Skeletal muscle satellite cell (primary cell): ENCODE results near the gene BPGM.
"Not testable (repeated sequence)": the region's sequence is repeated elsewhere in the genome, so short reads cannot be mapped to it uniquely, and the experiment has no call there.

Experiments
- H3K27me3 ChIP-seq: 2 replicates; pipeline ENCODE4 v1.7.0; 2013; ENCODE audit warnings: low read length; ENCODE audit not compliant: control insufficient read depth, insufficient read depth
- H3K36me3 ChIP-seq: 2 replicates; pipeline ENCODE4 v1.7.0; 2013; ENCODE audit warnings: mild to moderate bottlenecking, control low read depth, low read length; ENCODE audit not compliant: insufficient read depth
- H3K4me1 ChIP-seq: 2 replicates; pipeline ENCODE4 v1.7.0; 2013; ENCODE audit warnings: low read length; ENCODE audit not compliant: control insufficient read depth, insufficient read depth
- H3K4me2 ChIP-seq: 2 replicates; pipeline ENCODE4 v1.7.0; 2013; ENCODE audit warnings: mild to moderate bottlenecking, low read length
- H3K4me3 ChIP-seq: 2 replicates; pipeline ENCODE4 v1.7.0; 2013; ENCODE audit warnings: low read length
- H3K9ac ChIP-seq: 2 replicates; pipeline ENCODE4 v1.7.0; 2013; ENCODE audit warnings: mild to moderate bottlenecking, low read depth, low read length, moderate library complexity
- H3K9me3 ChIP-seq: replicated peaks from 2 replicates; pipeline ENCODE4 v1.7.0; 2013; ENCODE audit warnings: mild to moderate bottlenecking, control low read depth, low read length

The BPGM gene

GRCh38 chr7:134649226-134649775 lies 2.6 kb downstream of the BPGM start:
- Histone ChIP-seq H3K4me2 (peak overlapping the region; percentile 67), H3K36me3 (no peaks in the 10 kb centered on the region), H3K4me1 (peaks cover 32% of the 10 kb centered on the region), H3K9me3 (no peaks in the 10 kb centered on the region), H3K4me3 (no peak overlapping the region), H3K27me3 (no peaks in the 10 kb centered on the region), H3K9ac (no peak overlapping the region)

DNA sequence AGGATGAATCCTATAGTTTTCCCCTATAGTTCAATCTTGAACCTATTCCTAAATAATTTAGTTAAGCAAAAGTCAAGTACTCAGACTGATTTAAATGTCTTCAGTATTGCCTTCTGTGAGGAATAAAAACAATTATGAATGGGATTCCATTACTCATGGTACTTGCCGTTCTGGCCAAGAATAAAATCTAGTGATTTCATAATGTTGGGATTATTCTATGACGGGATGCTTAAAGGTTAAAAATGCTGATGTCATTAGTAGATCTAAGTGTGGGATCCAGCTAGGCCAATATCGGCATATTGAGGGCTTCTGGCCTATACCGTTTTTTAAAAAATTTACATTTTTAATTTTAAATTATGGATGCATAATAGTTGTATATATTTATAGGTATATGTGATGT lies 5.3 kb downstream of the BPGM start:
- no peak overlapping the region for H3K4me2 ChIP-seq
- H3K9ac ChIP-seq: no peak overlapping the region
- H3K9me3 ChIP-seq: no peaks in the 10 kb centered on the region
- H3K36me3 ChIP-seq: peaks cover 4% of the 10 kb centered on the region
- H3K4me1 ChIP-seq: peaks cover 25% of the 10 kb centered on the region
- H3K4me3 ChIP-seq: no peak overlapping the region
- H3K27me3 ChIP-seq: no peaks in the 10 kb centered on the region

DNA sequence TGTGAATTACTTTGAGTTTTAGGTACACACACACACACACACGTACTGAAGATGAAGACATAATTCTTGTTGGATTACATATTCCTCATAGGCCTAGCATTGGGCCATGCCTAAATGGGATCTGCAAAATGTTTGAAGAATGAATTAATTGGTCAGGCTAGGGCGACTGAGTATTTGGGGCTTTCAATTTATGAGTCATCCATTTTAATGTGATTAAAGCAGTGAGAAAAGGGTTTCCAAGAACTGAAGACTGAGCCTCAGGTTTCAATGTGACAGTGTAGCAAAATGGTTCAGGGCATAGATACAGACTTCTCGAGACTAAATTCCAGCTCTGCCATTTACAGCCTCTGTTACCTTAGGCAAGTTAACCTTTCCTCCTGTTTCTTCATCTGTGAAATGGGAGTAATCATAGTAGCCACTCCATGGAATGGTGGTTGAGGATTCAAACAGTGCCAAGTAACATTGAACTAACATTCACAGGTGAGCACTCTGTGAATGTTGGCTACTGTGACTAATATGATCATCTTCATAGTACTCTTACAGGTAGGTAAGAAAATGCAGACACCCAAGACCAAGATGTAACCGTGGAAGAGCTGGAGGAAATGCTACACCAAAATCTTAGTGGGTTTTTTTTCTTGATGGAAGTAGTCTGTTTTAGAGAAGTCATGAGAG lies 7.6 kb downstream of the BPGM start:
- H3K9ac ChIP-seq: no peak overlapping the region
- H3K4me1 ChIP-seq: peaks cover 20% of the 10 kb centered on the region
- H3K27me3 ChIP-seq: no peaks in the 10 kb centered on the region
- peaks cover 4% of the 10 kb centered on the region for H3K36me3 ChIP-seq
- no peak overlapping the region for H3K4me2 ChIP-seq
- H3K9me3 ChIP-seq: no peaks in the 10 kb centered on the region
- no peak overlapping the region for H3K4me3 ChIP-seq

DNA sequence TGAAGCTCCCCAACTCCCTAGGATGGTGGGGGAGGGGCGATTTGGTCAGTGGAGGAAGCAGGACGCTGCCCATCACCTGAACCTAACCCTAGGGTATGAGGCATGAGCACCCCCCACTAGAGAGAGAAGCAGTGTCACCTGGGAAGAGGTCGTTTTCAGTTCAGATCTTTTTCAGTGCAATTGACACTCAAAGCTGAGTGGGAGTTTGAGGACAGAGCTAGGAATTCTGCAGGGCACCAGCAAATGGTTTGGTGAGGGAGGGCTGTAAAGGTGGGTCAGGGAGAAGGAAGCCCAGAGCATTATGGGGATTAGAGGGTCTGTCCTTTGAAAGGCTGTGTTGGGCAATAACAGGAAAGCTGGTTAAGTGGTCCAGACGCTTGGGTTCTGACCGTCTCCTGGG lies 10.9 kb downstream of the BPGM start:
- Histone ChIP-seq H3K9me3 (no peaks in the 10 kb centered on the region), H3K9ac (no peak overlapping the region), H3K4me1 (peaks cover 32% of the 10 kb centered on the region), H3K36me3 (peaks cover 20% of the 10 kb centered on the region), H3K4me3 (no peak overlapping the region), H3K27me3 (no peaks in the 10 kb centered on the region), H3K4me2 (no peak overlapping the region)

DNA sequence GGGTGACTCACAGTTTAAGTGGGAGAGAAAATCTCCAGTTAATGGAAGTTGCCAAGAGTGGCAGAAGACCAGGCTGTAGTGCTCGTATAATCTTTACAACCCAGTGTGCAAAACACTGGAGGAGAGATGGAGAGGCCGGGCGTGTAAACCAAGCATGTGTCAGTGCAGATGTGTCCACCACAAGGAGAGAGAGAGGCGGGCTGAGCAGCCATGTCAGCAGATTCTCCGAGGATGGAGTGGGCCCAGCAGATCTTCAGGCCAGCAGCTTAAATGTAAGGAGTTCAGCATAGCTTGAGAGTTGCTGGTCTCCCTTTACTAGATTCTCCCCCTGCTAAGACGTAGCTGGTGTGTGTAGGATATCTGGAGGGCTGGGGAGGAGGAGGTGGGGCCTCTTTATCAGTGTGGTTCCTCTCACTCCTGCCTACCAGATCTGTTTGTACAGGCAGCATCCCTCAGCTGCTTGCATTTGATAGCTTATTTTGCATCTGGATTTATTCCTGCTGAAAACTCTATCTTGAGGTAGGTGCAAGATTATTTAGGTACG lies 13.7 kb downstream of the BPGM start:
- Histone ChIP-seq H3K4me2 (peak overlapping the region; percentile 64), H3K9ac (peak overlapping the region; percentile 77), H3K36me3 (peaks cover 29% of the 10 kb centered on the region), H3K4me3 (peak overlapping the region; percentile 10), H3K4me1 (peaks cover 31% of the 10 kb centered on the region), H3K27me3 (no peaks in the 10 kb centered on the region), H3K9me3 (no peaks in the 10 kb centered on the region)

DNA sequence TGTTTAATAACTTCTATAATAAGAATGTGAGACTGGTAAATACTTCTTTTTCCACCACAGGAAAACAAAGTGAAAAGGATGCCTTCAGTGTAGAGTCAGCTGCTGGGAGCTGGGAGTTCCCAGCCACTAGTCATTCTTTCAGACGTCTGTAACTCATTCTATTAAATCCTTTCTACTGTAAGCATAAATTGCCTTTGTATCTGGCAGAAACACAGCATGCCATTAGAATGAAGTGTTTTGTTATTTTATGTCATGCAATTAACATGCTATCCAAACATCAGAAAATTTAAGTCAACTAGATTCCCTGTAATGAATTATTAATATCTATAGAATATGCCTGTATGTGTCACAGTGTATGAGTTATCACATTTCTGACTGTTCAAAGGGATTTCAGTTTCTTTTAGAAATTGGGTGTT lies 14.3 kb downstream of the BPGM start:
- peaks cover 26% of the 10 kb centered on the region for H3K36me3 ChIP-seq
- H3K9me3 ChIP-seq: no peaks in the 10 kb centered on the region
- peaks cover 31% of the 10 kb centered on the region for H3K4me1 ChIP-seq
- no peaks in the 10 kb centered on the region for H3K27me3 ChIP-seq
- H3K9ac ChIP-seq: peak overlapping the region; percentile 53
- H3K4me2 ChIP-seq: peak overlapping the region; percentile 64
- H3K4me3 ChIP-seq: no peak overlapping the region

GRCh38 chr7:134662166-134662870 lies 15.7 kb downstream of the BPGM start:
- Histone ChIP-seq H3K4me3 (no peak overlapping the region), H3K4me1 (peaks cover 31% of the 10 kb centered on the region), H3K36me3 (peaks cover 33% of the 10 kb centered on the region), H3K9me3 (no peaks in the 10 kb centered on the region), H3K4me2 (no peak overlapping the region), H3K9ac (no peak overlapping the region), H3K27me3 (no peaks in the 10 kb centered on the region)

GRCh38 chr7:134662871-134663205 lies 16.2 kb downstream of the BPGM start:
- no peak overlapping the region for H3K4me3 ChIP-seq
- no peaks in the 10 kb centered on the region for H3K27me3 ChIP-seq
- H3K4me2 ChIP-seq: no peak overlapping the region
- no peaks in the 10 kb centered on the region for H3K9me3 ChIP-seq
- H3K4me1 ChIP-seq: peaks cover 36% of the 10 kb centered on the region
- peaks cover 33% of the 10 kb centered on the region for H3K36me3 ChIP-seq
- no peak overlapping the region for H3K9ac ChIP-seq

- H3K36me3 ChIP-seq: peaks cover 34% of the 10 kb centered on the region
- not testable (repeated sequence) for H3K4me2 ChIP-seq, H3K4me3 ChIP-seq, H3K9ac ChIP-seq, H3K27me3 ChIP-seq, H3K9me3 ChIP-seq
- peaks cover 49% of the 10 kb centered on the region for H3K4me1 ChIP-seq
Observed at GRCh38 chr7:134665045-134665444, 18.4 kb downstream of the BPGM start.

DNA sequence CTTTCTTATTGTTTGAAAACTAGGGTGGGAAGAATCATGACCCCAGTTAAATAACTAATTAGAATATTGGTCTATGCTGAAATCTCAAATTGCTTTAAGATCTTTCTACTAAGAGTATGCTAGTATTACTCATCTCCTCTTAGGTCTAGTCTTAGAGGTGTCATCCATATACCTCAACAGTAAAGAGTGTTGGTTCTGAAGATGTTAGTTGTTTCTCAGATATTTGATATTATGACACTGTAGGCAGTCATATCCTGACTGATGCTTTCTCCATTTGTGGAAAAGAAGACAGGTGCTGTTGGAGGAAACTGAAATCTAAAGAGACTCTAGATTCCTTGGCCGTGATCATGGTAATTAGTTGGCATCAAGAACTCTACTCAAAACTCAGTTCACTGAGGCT lies 21.2 kb downstream of the BPGM start:
- Histone ChIP-seq H3K4me2 (no peak overlapping the region), H3K4me1 (peaks cover 31% of the 10 kb centered on the region), H3K4me3 (no peak overlapping the region), H3K36me3 (peaks cover 20% of the 10 kb centered on the region), H3K27me3 (no peaks in the 10 kb centered on the region), H3K9ac (no peak overlapping the region), H3K9me3 (no peaks in the 10 kb centered on the region)

- peaks cover 19% of the 10 kb centered on the region for H3K36me3 ChIP-seq
- no peak overlapping the region for H3K4me3 ChIP-seq
- peak overlapping the region; percentile 8 for H3K9ac ChIP-seq
- no peaks in the 10 kb centered on the region for H3K27me3 ChIP-seq
- peaks cover 29% of the 10 kb centered on the region for H3K4me1 ChIP-seq
- peaks cover under 1% of the 10 kb centered on the region for H3K9me3 ChIP-seq
- H3K4me2 ChIP-seq: peak overlapping the region; percentile 27
Observed at GRCh38 chr7:134669388-134669787, 22.7 kb downstream of the BPGM start.
